ENCODE results near the gene GHRHR. TPM values are rescaled to one million over a fixed set of nuclear protein-coding genes. Genes with fewer than 3 reads are reported as not detected.

Gene GHRHR
- total and polyA plus RNA-seq, 4 experiments from 2014 or later: not detected

- POLR2A ChIA-PET (ENCODE audit: partially characterized antibody): no interaction called here
- CTCF ChIA-PET (ENCODE audit: partially characterized antibody): interaction anchor here (0.7 kb wide), 1 partner anchor 66 kb away, joined by 3 read pairs; no protein-coding TSS in a partner anchor
- no peaks in the 10 kb centered on the region for H3K36me3 Mint-ChIP-seq
Measured at GRCh38 chr7:30918676-30919075, 45.1 kb upstream of the GHRHR start.

GRCh38 chr7:30920021-30920583, 43.7 kb upstream of the GHRHR start:
- Mint-ChIP-seq H3K4me3 (no peak overlapping the region), H3K9me3 (no peaks in the 10 kb centered on the region), H3K4me1 (no peaks in the 10 kb centered on the region), H3K27ac (no peak overlapping the region), H3K36me3 (no peaks in the 10 kb centered on the region), H3K27me3 (no peaks in the 10 kb centered on the region)
- H3K36me3 ChIP-seq (ENCODE audit: insufficient read depth, low read length): no peaks in the 10 kb centered on the region
- H3K4me1 ChIP-seq (ENCODE audit: insufficient read depth, low read length): no peaks in the 10 kb centered on the region
- H3K9me3 ChIP-seq (ENCODE audit: control insufficient read depth in 1 of 2, low read length in 2 of 2): no peaks in the 10 kb centered on the region
- ChIA-PET CTCF (ENCODE audit: partially characterized antibody) (no interaction called here), POLR2A (ENCODE audit: partially characterized antibody) (no interaction called here)
- no peak overlapping the region for H3K4me3 ChIP-seq (ENCODE audit: low read length in 2 of 2)
- intact Hi-C loops (cut with micrococcal nuclease): no loop called here
- no peak overlapping the region for H3K27ac ChIP-seq (ENCODE audit: low read depth, low read length)
- no peaks in the 10 kb centered on the region for H3K27me3 ChIP-seq (ENCODE audit: insufficient read depth, low read length)
- DNase-seq: no peak

More at GRCh38 chr7:30918676-30919075, 45.1 kb upstream of the GHRHR start:
- Histone ChIP-seq H3K4me3 (ENCODE audit: low read length in 2 of 2) (no peak overlapping the region), H3K9me3 (ENCODE audit: control insufficient read depth in 1 of 2, low read length in 2 of 2) (no peaks in the 10 kb centered on the region), H3K27me3 (ENCODE audit: insufficient read depth, low read length) (no peaks in the 10 kb centered on the region), H3K4me1 (ENCODE audit: insufficient read depth, low read length) (no peaks in the 10 kb centered on the region), H3K27ac (ENCODE audit: low read depth, low read length) (no peak overlapping the region), H3K36me3 (ENCODE audit: insufficient read depth, low read length) (no peaks in the 10 kb centered on the region)
- Mint-ChIP-seq H3K4me3 (no peak overlapping the region), H3K27ac (no peak overlapping the region), H3K4me1 (no peaks in the 10 kb centered on the region), H3K27me3 (no peaks in the 10 kb centered on the region), H3K9me3 (no peaks in the 10 kb centered on the region)
- no peak for DNase-seq
- intact Hi-C loops (cut with micrococcal nuclease): no loop called here

- no peak overlapping the region for H3K4me3 ChIP-seq (ENCODE audit: low read length in 2 of 2)
- POLR2A ChIA-PET (ENCODE audit: partially characterized antibody): no interaction called here
- H3K27me3 ChIP-seq (ENCODE audit: insufficient read depth, low read length): no peaks in the 10 kb centered on the region
- H3K9me3 Mint-ChIP-seq: no peaks in the 10 kb centered on the region
- no peak for DNase-seq
- no peaks in the 10 kb centered on the region for H3K36me3 Mint-ChIP-seq
- no peaks in the 10 kb centered on the region for H3K4me1 Mint-ChIP-seq
- CTCF ChIA-PET (ENCODE audit: partially characterized antibody): no interaction called here
- H3K4me3 Mint-ChIP-seq: no peak overlapping the region
- no peak overlapping the region for H3K27ac ChIP-seq (ENCODE audit: low read depth, low read length)
- H3K27ac Mint-ChIP-seq: no peak overlapping the region
- intact Hi-C loops (cut with micrococcal nuclease): no loop called here
- no peaks in the 10 kb centered on the region for H3K27me3 Mint-ChIP-seq
- H3K9me3 ChIP-seq (ENCODE audit: control insufficient read depth in 1 of 2, low read length in 2 of 2): no peaks in the 10 kb centered on the region
- no peaks in the 10 kb centered on the region for H3K4me1 ChIP-seq (ENCODE audit: insufficient read depth, low read length)
- no peaks in the 10 kb centered on the region for H3K36me3 ChIP-seq (ENCODE audit: insufficient read depth, low read length)
Measured at GRCh38 chr7:30920584-30921539, 42.9 kb upstream of the GHRHR start.

GRCh38 chr7:30921540-30922401, 42.0 kb upstream of the GHRHR start:
- H3K27ac ChIP-seq (ENCODE audit: low read depth, low read length): no peak overlapping the region
- H3K27me3 ChIP-seq (ENCODE audit: insufficient read depth, low read length): no peaks in the 10 kb centered on the region
- no peaks in the 10 kb centered on the region for H3K4me1 ChIP-seq (ENCODE audit: insufficient read depth, low read length)
- no peak overlapping the region for H3K4me3 Mint-ChIP-seq
- H3K36me3 ChIP-seq (ENCODE audit: insufficient read depth, low read length): no peaks in the 10 kb centered on the region
- H3K9me3 ChIP-seq (ENCODE audit: control insufficient read depth in 1 of 2, low read length in 2 of 2): no peaks in the 10 kb centered on the region
- POLR2A ChIA-PET (ENCODE audit: partially characterized antibody): no interaction called here
- intact Hi-C loops (cut with micrococcal nuclease): no loop called here
- peaks cover 0 to 4% (median 0%) of the 10 kb centered on the region in 8 donors for H3K9me3 Mint-ChIP-seq
- DNase-seq: no peak
- no peaks in the 10 kb centered on the region for H3K27me3 Mint-ChIP-seq
- no peaks in the 10 kb centered on the region for H3K36me3 Mint-ChIP-seq
- no peak overlapping the region for H3K27ac Mint-ChIP-seq
- CTCF ChIA-PET (ENCODE audit: partially characterized antibody): no interaction called here
- no peaks in the 10 kb centered on the region for H3K4me1 Mint-ChIP-seq
- H3K4me3 ChIP-seq (ENCODE audit: low read length in 2 of 2): no peak overlapping the region

DNA sequence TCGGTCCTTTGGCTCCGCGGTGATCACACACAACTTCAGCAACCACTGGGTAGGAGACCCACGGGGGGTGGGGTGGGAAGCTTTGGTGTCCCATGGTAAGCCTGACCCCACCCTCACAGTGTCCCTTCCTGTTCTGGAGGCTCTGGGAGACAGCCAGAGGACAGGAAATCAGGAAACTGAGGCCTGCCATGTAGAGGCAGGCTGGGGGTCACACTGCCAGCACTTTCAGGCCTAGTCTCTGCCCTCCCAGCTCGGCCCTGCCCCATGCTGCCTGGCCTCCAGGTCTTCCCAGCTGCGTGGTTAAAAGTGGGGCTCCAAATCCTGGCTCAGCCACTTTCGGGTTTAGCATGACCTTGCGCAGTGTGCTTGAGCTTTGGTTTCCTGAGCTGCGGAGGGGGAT, 41.2 kb upstream of the GHRHR start:
- H3K36me3 Mint-ChIP-seq: no peaks in the 10 kb centered on the region
- Histone ChIP-seq H3K9me3 (ENCODE audit: control insufficient read depth in 1 of 2, low read length in 2 of 2) (peaks cover 0 to 4% of the 10 kb centered on the region in 2 donors), H3K27me3 (ENCODE audit: insufficient read depth, low read length) (no peaks in the 10 kb centered on the region), H3K36me3 (ENCODE audit: insufficient read depth, low read length) (no peaks in the 10 kb centered on the region), H3K4me1 (ENCODE audit: insufficient read depth, low read length) (no peaks in the 10 kb centered on the region), H3K4me3 (ENCODE audit: low read length in 2 of 2) (no peak overlapping the region), H3K27ac (ENCODE audit: low read depth, low read length) (no peak overlapping the region)
- ChIA-PET CTCF (ENCODE audit: partially characterized antibody) (interaction anchor here (1.8 kb wide), 1 partner anchor 17 kb away, joined by 5 read pairs; no protein-coding TSS in a partner anchor), POLR2A (ENCODE audit: partially characterized antibody) (no interaction called here)
- peak overlapping the region in 1 of 7 donors; percentile 36 for H3K27ac Mint-ChIP-seq
- H3K4me1 Mint-ChIP-seq: no peaks in the 10 kb centered on the region
- intact Hi-C loops (cut with micrococcal nuclease): no loop called here
- H3K9me3 Mint-ChIP-seq: peaks cover 0 to 9% (median under 1%) of the 10 kb centered on the region in 8 donors
- no peaks in the 10 kb centered on the region for H3K27me3 Mint-ChIP-seq
- no peak for DNase-seq
- H3K4me3 Mint-ChIP-seq: no peak overlapping the region

GRCh38 chr7:30923009-30923773, 40.6 kb upstream of the GHRHR start:
- ChIA-PET POLR2A (ENCODE audit: partially characterized antibody) (no interaction called here), CTCF (ENCODE audit: partially characterized antibody) (interaction anchor here (1.8 kb wide), 1 partner anchor 16 kb away, joined by 5 read pairs; no protein-coding TSS in a partner anchor)
- DNase-seq: no peak

More at GRCh38 chr7:30923009-30923773, 40.6 kb upstream of the GHRHR start:
- peaks cover 0 to 4% of the 10 kb centered on the region in 2 donors for H3K9me3 ChIP-seq (ENCODE audit: control insufficient read depth in 1 of 2, low read length in 2 of 2)
- H3K27ac ChIP-seq (ENCODE audit: low read depth, low read length): no peak overlapping the region
- Mint-ChIP-seq H3K4me1 (no peaks in the 10 kb centered on the region), H3K27ac (no peak overlapping the region), H3K9me3 (peaks cover 0 to 10% (median 2%) of the 10 kb centered on the region in 8 donors), H3K4me3 (no peak overlapping the region), H3K36me3 (no peaks in the 10 kb centered on the region), H3K27me3 (no peaks in the 10 kb centered on the region)
- H3K27me3 ChIP-seq (ENCODE audit: insufficient read depth, low read length): no peaks in the 10 kb centered on the region
- H3K4me1 ChIP-seq (ENCODE audit: insufficient read depth, low read length): no peaks in the 10 kb centered on the region
- no peaks in the 10 kb centered on the region for H3K36me3 ChIP-seq (ENCODE audit: insufficient read depth, low read length)
- no peak overlapping the region for H3K4me3 ChIP-seq (ENCODE audit: low read length in 2 of 2)
- intact Hi-C loops (cut with micrococcal nuclease): no loop called here
